GM13977 (cell line): ENCODE measurements around the gene SLC18A3.

Experiments
- DNase-seq: peaks from one replicate; pipeline ENCODE4 v3.0.0; 2012; ENCODE audit warnings: low spot score
- in situ Hi-C: fragments of 300-500 bp; cut with MboI; formaldehyde crosslinking; loops from one replicate; pipeline ENCODE4 v1.12.0; 2022; ENCODE audit warnings: low sequenced_read_pairs, low pct_unique_long_range_greater_than_20kb, mixed read lengths, inconsistent platforms; ENCODE audit not compliant: unreplicated experiment
- TF ChIP-seq, protein P1 (sequence below): IDR thresholded peaks from 2 replicates; pipeline ENCODE4 v1.5.1; 2012; ENCODE audit warnings: mild to moderate bottlenecking, control low read depth; ENCODE audit not compliant: insufficient read depth; ENCODE audit errors: extremely low read depth, missing control alignments

Gene SLC18A3

DNA sequence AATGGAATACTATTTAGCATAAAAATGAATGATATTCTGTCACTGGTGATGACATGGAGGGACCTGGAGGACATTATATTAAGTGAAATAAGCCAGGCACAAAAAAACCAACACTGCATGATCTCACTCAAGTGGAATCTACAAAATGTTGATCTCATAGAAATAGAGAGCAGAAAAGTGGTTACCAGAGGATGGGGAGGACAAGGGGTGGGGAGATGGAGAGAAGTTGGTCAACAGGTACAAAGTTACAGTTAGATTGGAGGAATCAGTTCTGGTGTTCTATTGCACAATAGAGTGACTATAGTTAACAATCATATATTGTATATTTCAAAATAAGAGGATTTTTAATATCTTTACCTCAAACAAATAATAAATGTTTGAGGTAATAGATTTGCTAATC is 24.7 kb upstream of the SLC18A3 start:
- in situ Hi-C loops: loop anchor here (25.0 kb wide), 1 partner anchor 652 kb away; no protein-coding TSS in a partner anchor
- DNase-seq: no peak
- TF ChIP-seq, protein P1, sequence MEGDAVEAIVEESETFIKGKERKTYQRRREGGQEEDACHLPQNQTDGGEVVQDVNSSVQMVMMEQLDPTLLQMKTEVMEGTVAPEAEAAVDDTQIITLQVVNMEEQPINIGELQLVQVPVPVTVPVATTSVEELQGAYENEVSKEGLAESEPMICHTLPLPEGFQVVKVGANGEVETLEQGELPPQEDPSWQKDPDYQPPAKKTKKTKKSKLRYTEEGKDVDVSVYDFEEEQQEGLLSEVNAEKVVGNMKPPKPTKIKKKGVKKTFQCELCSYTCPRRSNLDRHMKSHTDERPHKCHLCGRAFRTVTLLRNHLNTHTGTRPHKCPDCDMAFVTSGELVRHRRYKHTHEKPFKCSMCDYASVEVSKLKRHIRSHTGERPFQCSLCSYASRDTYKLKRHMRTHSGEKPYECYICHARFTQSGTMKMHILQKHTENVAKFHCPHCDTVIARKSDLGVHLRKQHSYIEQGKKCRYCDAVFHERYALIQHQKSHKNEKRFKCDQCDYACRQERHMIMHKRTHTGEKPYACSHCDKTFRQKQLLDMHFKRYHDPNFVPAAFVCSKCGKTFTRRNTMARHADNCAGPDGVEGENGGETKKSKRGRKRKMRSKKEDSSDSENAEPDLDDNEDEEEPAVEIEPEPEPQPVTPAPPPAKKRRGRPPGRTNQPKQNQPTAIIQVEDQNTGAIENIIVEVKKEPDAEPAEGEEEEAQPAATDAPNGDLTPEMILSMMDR: no peak

DNA sequence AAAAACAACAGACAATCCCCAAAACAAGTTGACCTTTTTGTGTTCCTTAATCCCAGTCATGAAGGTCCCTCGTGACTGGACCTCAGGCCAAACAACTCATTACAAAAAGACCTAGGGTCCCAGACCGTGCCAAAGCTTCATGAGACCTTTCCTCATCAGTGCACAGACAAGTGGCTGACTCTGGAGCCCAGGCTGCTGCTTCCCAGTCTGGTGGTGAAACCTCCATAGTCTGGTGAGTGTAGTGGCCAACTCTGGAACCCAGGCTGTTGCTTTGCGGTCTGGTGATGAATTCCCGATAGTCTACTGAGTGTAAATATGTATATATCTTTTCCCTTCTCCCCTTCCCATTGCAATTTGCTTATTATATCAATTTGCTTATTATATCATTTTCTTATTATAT is 22.1 kb upstream of the SLC18A3 start:
- in situ Hi-C loops: loop anchor here (25.0 kb wide), 1 partner anchor 649 kb away; no protein-coding TSS in a partner anchor
- no peak for DNase-seq
- TF ChIP-seq, protein P1: no peak

DNA sequence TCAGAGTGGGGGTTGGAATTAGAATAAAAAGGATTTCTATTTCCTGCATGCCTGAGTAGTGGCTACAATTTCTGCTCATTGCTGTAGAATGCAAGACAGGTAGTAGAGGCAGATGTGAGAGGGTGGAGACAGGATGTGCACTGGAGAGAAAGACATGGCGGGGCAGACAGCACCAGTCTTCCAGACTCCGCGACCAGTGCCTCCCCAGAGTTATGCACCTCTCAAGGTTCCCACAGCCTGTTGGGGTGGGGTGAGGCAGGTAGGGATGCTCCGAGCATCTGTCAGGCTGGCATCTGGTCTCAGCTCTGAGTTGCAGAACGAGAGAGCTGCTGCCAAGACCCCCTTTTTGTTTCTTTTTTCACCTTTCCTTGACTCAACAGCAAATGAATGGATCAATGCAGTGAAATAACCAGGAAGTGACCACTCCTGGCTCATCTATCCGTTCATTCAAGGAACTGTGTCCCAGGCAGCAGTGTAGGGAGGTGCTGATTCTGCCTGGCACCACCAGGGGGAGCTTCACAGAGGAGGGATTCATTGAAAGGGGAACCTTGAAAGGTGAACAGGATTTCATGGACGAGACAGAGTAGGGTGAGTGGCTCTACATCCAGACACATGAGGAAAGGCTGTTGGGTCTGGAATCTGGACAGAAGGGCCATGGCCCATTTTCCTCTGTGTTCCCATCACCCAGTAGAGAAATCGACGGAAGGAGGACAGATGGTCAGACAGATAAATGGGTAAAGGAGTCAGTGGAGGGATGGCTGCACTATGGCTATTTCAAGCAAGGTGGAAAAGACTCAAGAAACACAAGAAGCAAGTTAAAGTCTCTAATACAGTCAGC is 17.2 kb upstream of the SLC18A3 start:
- in situ Hi-C loops: loop anchor here (25.0 kb wide), 1 partner anchor 644 kb away; no protein-coding TSS in a partner anchor
- peak; percentile 78 for DNase-seq
- TF ChIP-seq, protein P1: peak; percentile 96

DNA sequence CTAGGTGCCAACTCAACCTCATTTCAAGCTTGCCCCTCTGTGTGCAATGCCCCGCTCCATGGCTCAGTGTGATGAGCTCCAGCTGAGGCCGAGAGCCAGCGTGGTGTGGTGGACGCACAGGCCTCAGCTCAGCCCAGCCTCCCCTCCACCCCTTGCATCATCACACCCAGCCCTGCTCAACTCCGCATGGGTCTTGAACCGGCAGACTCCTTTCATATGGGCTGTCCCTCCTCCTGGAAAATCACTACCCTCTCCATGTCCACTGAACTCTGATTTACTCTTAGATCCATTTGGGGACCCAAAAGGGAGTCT is 16.6 kb upstream of the SLC18A3 start:
- TF ChIP-seq, protein P1: no peak
- no peak for DNase-seq
- in situ Hi-C loops: loop anchor here (25.0 kb wide), 1 partner anchor 644 kb away; no protein-coding TSS in a partner anchor

DNA sequence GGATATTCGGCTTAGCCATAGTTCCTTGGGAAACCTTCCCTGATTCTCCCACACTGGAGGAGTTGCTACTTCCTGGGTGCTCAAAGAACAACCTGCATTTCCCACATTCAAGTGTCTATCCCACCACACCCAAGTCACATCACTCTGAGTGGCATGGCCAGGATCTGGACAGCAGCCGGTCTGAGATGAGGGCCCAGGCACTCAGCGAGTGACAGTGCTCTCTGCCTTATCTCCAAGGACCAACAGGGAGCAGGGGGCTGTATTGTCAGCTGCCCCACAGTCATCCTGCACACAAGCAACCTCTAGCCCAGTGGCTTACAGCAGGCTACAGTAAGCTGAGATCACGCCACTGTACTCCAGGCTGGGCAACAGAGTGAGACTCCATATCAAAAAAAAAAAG is 16.1 kb upstream of the SLC18A3 start:
- no peak for DNase-seq
- TF ChIP-seq, protein P1: no peak
- in situ Hi-C loops: loop anchor here (25.0 kb wide), 1 partner anchor 643 kb away; no protein-coding TSS in a partner anchor

DNA sequence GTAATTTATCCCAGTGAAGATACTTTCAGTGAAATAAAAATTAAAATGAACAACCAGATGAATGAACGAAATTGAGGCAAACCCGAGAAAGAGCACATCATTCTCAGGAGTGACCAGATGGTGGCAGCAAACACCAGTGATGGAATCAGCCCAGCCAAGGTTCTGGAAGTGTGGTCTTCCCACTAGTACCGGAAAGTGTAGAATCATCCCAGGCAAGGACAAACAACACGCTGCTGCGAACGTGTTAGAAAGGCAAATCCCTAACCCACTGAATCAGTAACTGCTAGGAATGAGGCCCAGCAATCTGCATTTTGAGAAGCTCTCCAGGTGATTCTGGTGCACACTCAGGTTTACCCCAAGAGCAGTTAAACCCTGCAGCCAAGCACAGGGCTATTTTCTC is 15.5 kb upstream of the SLC18A3 start:
- peak; percentile 71 for DNase-seq
- in situ Hi-C loops: loop anchor here (25.0 kb wide), 1 partner anchor 643 kb away; no protein-coding TSS in a partner anchor

More for the DNA sequence above, 15.5 kb upstream of the SLC18A3 start:
- TF ChIP-seq, protein P1: peak; percentile 79
